NB4 (cell line): Measurements from ENCODE around the gene AGAP1.

Source experiments
- POLR2A ChIP-seq: IDR thresholded peaks from 2 replicates; pipeline ENCODE4 v1.6.1; 2011; ENCODE audit warnings: mild to moderate bottlenecking; ENCODE audit not compliant: insufficient read length; ENCODE audit errors: extremely low read depth
- TF ChIP-seq, protein P1 (sequence below): IDR thresholded peaks from one replicate; pipeline ENCODE4 v1.5.1; 2012; ENCODE audit warnings: low read depth, low read length

DNA sequence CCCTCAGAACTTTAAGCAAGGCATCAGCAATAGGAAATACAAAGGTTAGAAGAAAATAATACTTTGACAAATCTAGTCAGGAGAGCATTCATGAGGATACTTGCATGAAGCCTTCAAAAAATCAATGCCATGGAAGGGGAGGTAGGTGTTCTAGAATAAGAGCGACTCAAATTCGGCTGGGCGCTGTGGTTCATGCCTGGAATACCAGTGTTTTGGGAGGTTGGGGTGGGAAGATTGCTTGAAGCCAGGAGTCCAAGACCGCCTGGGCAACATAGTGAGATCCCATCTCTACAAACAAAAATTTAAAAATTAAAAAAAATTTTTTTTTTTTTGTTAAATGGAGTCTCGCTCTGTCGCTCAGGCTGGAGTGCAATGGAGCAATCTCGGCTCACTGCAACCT is 652.6 kb downstream of the AGAP1 start:
- TF ChIP-seq, protein P1, sequence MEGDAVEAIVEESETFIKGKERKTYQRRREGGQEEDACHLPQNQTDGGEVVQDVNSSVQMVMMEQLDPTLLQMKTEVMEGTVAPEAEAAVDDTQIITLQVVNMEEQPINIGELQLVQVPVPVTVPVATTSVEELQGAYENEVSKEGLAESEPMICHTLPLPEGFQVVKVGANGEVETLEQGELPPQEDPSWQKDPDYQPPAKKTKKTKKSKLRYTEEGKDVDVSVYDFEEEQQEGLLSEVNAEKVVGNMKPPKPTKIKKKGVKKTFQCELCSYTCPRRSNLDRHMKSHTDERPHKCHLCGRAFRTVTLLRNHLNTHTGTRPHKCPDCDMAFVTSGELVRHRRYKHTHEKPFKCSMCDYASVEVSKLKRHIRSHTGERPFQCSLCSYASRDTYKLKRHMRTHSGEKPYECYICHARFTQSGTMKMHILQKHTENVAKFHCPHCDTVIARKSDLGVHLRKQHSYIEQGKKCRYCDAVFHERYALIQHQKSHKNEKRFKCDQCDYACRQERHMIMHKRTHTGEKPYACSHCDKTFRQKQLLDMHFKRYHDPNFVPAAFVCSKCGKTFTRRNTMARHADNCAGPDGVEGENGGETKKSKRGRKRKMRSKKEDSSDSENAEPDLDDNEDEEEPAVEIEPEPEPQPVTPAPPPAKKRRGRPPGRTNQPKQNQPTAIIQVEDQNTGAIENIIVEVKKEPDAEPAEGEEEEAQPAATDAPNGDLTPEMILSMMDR = no peak
- no peak for TF ChIP-seq POLR2A
